IgD-negative memory B cell (primary cell): ENCODE data around the gene ANKRD34C. TPM values are rescaled to one million over a fixed set of nuclear protein-coding genes. Genes with fewer than 3 reads are reported as not detected.

Experiments used
- H3K27ac Mint-ChIP-seq, 3 donors: one replicate each; pipeline ENCODE4 v1.8.0; 2020 to 2022; ENCODE audit warnings: mild to moderate bottlenecking in 3 of 3, mixed read lengths in 3 of 3, moderate library complexity in 1 of 3
- H3K27me3 Mint-ChIP-seq: one replicate; pipeline ENCODE4 v1.8.0; 2021; ENCODE audit warnings: mixed read lengths
- H3K36me3 Mint-ChIP-seq: one replicate; pipeline ENCODE4 v1.8.0; 2020; ENCODE audit warnings: mild to moderate bottlenecking, mixed read lengths
- H3K4me1 Mint-ChIP-seq, 3 donors: one replicate each; pipeline ENCODE4 v1.8.0; 2020 to 2022; ENCODE audit warnings: mixed read lengths in 3 of 3, mild to moderate bottlenecking in 1 of 3
- H3K4me3 Mint-ChIP-seq, 4 donors: one replicate each; pipeline ENCODE4 v1.8.0; 2020 to 2022; ENCODE audit warnings: mild to moderate bottlenecking in 4 of 4, mixed read lengths in 4 of 4, moderate library complexity in 3 of 4
- H3K9me3 Mint-ChIP-seq, 3 donors: one replicate each; pipeline ENCODE4 v1.8.0; 2020 to 2021; ENCODE audit warnings: mixed read lengths in 3 of 3, mild to moderate bottlenecking in 1 of 3
- polyA plus RNA-seq: library from polyadenylated mRNA; unstranded; fragments of 300-500 nt; fragmentation: Illumina TruSeq; gene quantifications from one replicate; pipeline ENCODE4 v1.2.3, GENCODE V29; 2021

Gene ANKRD34C
- polyA plus RNA-seq, 1 donor from 2014 or later, result not detected

GRCh38 chr15:79322306-79322705 is 39.8 kb downstream of the ANKRD34C start:
- H3K4me3 Mint-ChIP-seq, result no peak overlapping the region
- no peaks in the 10 kb centered on the region for H3K9me3 Mint-ChIP-seq
- H3K27ac Mint-ChIP-seq, result no peak overlapping the region
- H3K36me3 Mint-ChIP-seq, result peaks cover 20% of the 10 kb centered on the region
- H3K27me3 Mint-ChIP-seq, result no peaks in the 10 kb centered on the region
- peaks cover 0 to 5% (median 1%) of the 10 kb centered on the region in 3 donors for H3K4me1 Mint-ChIP-seq

GRCh38 chr15:79322945-79323344 is 40.4 kb downstream of the ANKRD34C start:
- Mint-ChIP-seq H3K9me3 (no peaks in the 10 kb centered on the region), H3K36me3 (peaks cover 16% of the 10 kb centered on the region), H3K27me3 (no peaks in the 10 kb centered on the region), H3K4me3 (no peak overlapping the region), H3K4me1 (peaks cover 0 to 2% (median 0%) of the 10 kb centered on the region in 3 donors), H3K27ac (no peak overlapping the region)

- Mint-ChIP-seq H3K36me3 (peaks cover 9% of the 10 kb centered on the region), H3K9me3 (no peaks in the 10 kb centered on the region), H3K4me3 (no peak overlapping the region), H3K4me1 (peaks cover 0 to 2% (median 1%) of the 10 kb centered on the region in 3 donors), H3K27ac (no peak overlapping the region), H3K27me3 (no peaks in the 10 kb centered on the region)
Measured at GRCh38 chr15:79329171-79329611, 46.7 kb downstream of the ANKRD34C start.

Other genes with a start within 250 kb of the ANKRD34C start
- 2.4 TPM for gene RASGRF1, start 191.9 kb upstream of the ANKRD34C start, polyA plus RNA-seq
- gene TMED3, start 28.4 kb downstream of the ANKRD34C start, polyA plus RNA-seq, result 70.8 TPM
- gene MINAR1, start 149.6 kb downstream of the ANKRD34C start, polyA plus RNA-seq, result 0.08 TPM